CD4-positive, alpha-beta memory T cell (primary cell): ENCODE data around the gene ATXN2. TPM values are rescaled to one million over a fixed set of nuclear protein-coding genes. Genes with fewer than 3 reads are reported as not detected.
"Not testable (repeated sequence)": the region's sequence is repeated elsewhere in the genome, so short reads cannot be mapped to it uniquely, and the experiment has no call there.

Experiments
- CTCF ChIA-PET: fragments of 350-600 bp; sonication (Branson Sonifier 250); formaldehyde crosslinking; loops from one replicate; lab custom pipeline; 2021; ENCODE audit warnings: inconsistent platforms; ENCODE audit not compliant: partially characterized antibody; lab: Charles Lee
- POLR2A ChIA-PET: fragments of 350-600 bp; sonication (Branson Sonifier 250); formaldehyde crosslinking; loops from one replicate; lab custom pipeline; 2021; ENCODE audit not compliant: partially characterized antibody; lab: Charles Lee
- DNase-seq, 5 donors: peaks; one replicate each; pipeline versions ENCODE4 v3.0.0 to v3.0.0-alpha.2; 2020 to 2022; ENCODE audit warnings: mixed read lengths in 1 of 5
- H3K27ac ChIP-seq: one replicate; pipeline ENCODE4 v1.7.0; 2013; ENCODE audit warnings: low read depth, low read length
- H3K27me3 ChIP-seq: 2 replicates; pipeline ENCODE4 v1.7.0; 2013; ENCODE audit warnings: mild to moderate bottlenecking, low read length, moderate library complexity; ENCODE audit not compliant: insufficient read depth
- H3K36me3 ChIP-seq: 2 replicates; pipeline ENCODE4 v1.7.0; 2013; ENCODE audit warnings: mild to moderate bottlenecking, low read length, moderate library complexity; ENCODE audit not compliant: insufficient read depth
- H3K4me1 ChIP-seq: 2 replicates; pipeline ENCODE4 v1.7.0; 2013; ENCODE audit warnings: mild to moderate bottlenecking, low read length, moderate library complexity; ENCODE audit not compliant: insufficient read depth
- H3K4me3 ChIP-seq, 2 donors: one replicate each; pipeline ENCODE4 v1.7.0; 2013; ENCODE audit warnings: low read length in 2 of 2, mild to moderate bottlenecking in 1 of 2
- H3K9me3 ChIP-seq, 2 donors: one replicate each; pipeline ENCODE4 v1.7.0; 2013; ENCODE audit warnings: low read length in 2 of 2, control low read depth in 1 of 2; ENCODE audit not compliant: control insufficient read depth in 1 of 2
- H3K27ac Mint-ChIP-seq, 7 donors: one replicate each; pipeline ENCODE4 v1.8.0; 2020 to 2021; ENCODE audit warnings: mixed read lengths in 7 of 7, mild to moderate bottlenecking in 6 of 7, inconsistent platforms in 3 of 7, moderate library complexity in 3 of 7
- H3K27me3 Mint-ChIP-seq, 2 donors: one replicate each; pipeline ENCODE4 v1.8.0; 2020 to 2021; ENCODE audit warnings: mixed read lengths in 2 of 2
- H3K36me3 Mint-ChIP-seq, 2 donors: one replicate each; pipeline ENCODE4 v1.8.0; 2020 to 2021; ENCODE audit warnings: mixed read lengths in 2 of 2, inconsistent platforms in 1 of 2, mild to moderate bottlenecking in 1 of 2
- H3K4me1 Mint-ChIP-seq, 4 donors: one replicate each; pipeline ENCODE4 v1.8.0; 2020 to 2021; ENCODE audit warnings: mixed read lengths in 4 of 4, mild to moderate bottlenecking in 1 of 4
- H3K4me3 Mint-ChIP-seq, 8 donors: one replicate each; pipeline ENCODE4 v1.8.0; 2020 to 2021; ENCODE audit warnings: mixed read lengths in 8 of 8, mild to moderate bottlenecking in 7 of 8, moderate library complexity in 6 of 8, inconsistent platforms in 3 of 8
- H3K9me3 Mint-ChIP-seq, 8 donors: one replicate each; pipeline ENCODE4 v1.8.0; 2020 to 2021; ENCODE audit warnings: mixed read lengths in 8 of 8, mild to moderate bottlenecking in 5 of 8, inconsistent platforms in 3 of 8, moderate library complexity in 1 of 8
- intact Hi-C: fragments of 100-400 bp; cut with micrococcal nuclease; formaldehyde crosslinking; loops from one replicate; pipeline ENCODE4 v1.15.1; 2023
- polyA plus RNA-seq, 2 donors: library from polyadenylated mRNA; unstranded; fragments of 300-500 nt; fragmentation: Illumina TruSeq; gene quantifications; one replicate each; pipeline ENCODE4 v1.2.3, GENCODE V29; 2021
- total RNA-seq, 2 experiments: library from RNA; stranded (reverse); gene quantifications; one replicate each; pipeline ENCODE4 v1.2.3, GENCODE V29; 2021

The ATXN2 gene
- total and polyA plus RNA-seq, 4 experiments from 2014 or later, result 11.0 to 74.8 (median 53.0) TPM

GRCh38 chr12:111607239-111607638 lies 8.1 kb upstream of the ATXN2 start:
- intact Hi-C loops, result no loop called here
- H3K27me3 ChIP-seq, result no peaks in the 10 kb centered on the region
- H3K9me3 Mint-ChIP-seq, result no peaks in the 10 kb centered on the region
- no peaks in the 10 kb centered on the region for H3K4me1 Mint-ChIP-seq
- H3K27ac ChIP-seq, result no peak overlapping the region
- no peak overlapping the region for H3K4me3 ChIP-seq
- CTCF ChIA-PET, result interaction anchor here (0.5 to 0.6 kb wide), 2 partner anchors 21 to 89 kb away, joined by 3 read pairs; no protein-coding TSS in a partner anchor
- H3K36me3 ChIP-seq, result no peaks in the 10 kb centered on the region
- no peaks in the 10 kb centered on the region for H3K36me3 Mint-ChIP-seq
- no peak for DNase-seq
- peaks cover 0 to 5% of the 10 kb centered on the region in 2 donors for H3K27me3 Mint-ChIP-seq
- H3K9me3 ChIP-seq, result no peaks in the 10 kb centered on the region
- H3K4me1 ChIP-seq, result no peaks in the 10 kb centered on the region
- no peak overlapping the region for H3K27ac Mint-ChIP-seq
- POLR2A ChIA-PET, result no interaction called here
- H3K4me3 Mint-ChIP-seq, result no peak overlapping the region

GRCh38 chr12:111606767-111607230 lies 7.7 kb upstream of the ATXN2 start:
- Histone ChIP-seq H3K9me3 (no peaks in the 10 kb centered on the region), H3K27ac (no peak overlapping the region), H3K4me1 (no peaks in the 10 kb centered on the region), H3K27me3 (no peaks in the 10 kb centered on the region), H3K4me3 (no peak overlapping the region), H3K36me3 (no peaks in the 10 kb centered on the region)
- no peak overlapping the region for H3K27ac Mint-ChIP-seq
- DNase-seq, result no peak
- H3K27me3 Mint-ChIP-seq, result peaks cover 0 to 5% of the 10 kb centered on the region in 2 donors
- H3K4me1 Mint-ChIP-seq, result no peaks in the 10 kb centered on the region
- POLR2A ChIA-PET, result no interaction called here
- CTCF ChIA-PET, result interaction anchor here (0.5 kb wide), 1 partner anchor 89 kb away, joined by 3 read pairs; no protein-coding TSS in a partner anchor
- no peak overlapping the region for H3K4me3 Mint-ChIP-seq
- intact Hi-C loops, result no loop called here
- no peaks in the 10 kb centered on the region for H3K36me3 Mint-ChIP-seq
- no peaks in the 10 kb centered on the region for H3K9me3 Mint-ChIP-seq

GRCh38 chr12:111605911-111606766 lies 7.0 kb upstream of the ATXN2 start:
- Histone ChIP-seq H3K27ac (no peak overlapping the region), H3K9me3 (no peaks in the 10 kb centered on the region), H3K4me3 (no peak overlapping the region), H3K36me3 (no peaks in the 10 kb centered on the region), H3K4me1 (no peaks in the 10 kb centered on the region), H3K27me3 (no peaks in the 10 kb centered on the region)
- no peak for DNase-seq
- Mint-ChIP-seq H3K27ac (no peak overlapping the region), H3K9me3 (no peaks in the 10 kb centered on the region), H3K4me1 (no peaks in the 10 kb centered on the region), H3K4me3 (no peak overlapping the region), H3K27me3 (peaks cover 0 to 5% of the 10 kb centered on the region in 2 donors), H3K36me3 (no peaks in the 10 kb centered on the region)
- ChIA-PET CTCF (interaction anchor here (0.5 kb wide), 1 partner anchor 90 kb away, joined by 3 read pairs; no protein-coding TSS in a partner anchor), POLR2A (no interaction called here)
- intact Hi-C loops, result no loop called here

GRCh38 chr12:111602857-111603256 lies 3.7 kb upstream of the ATXN2 start:
- POLR2A ChIA-PET, result interaction anchor here (1.1 kb wide), 1 partner anchor 9 kb away, joined by 5 read pairs; no protein-coding TSS in a partner anchor
- H3K27ac Mint-ChIP-seq, H3K4me1 ChIP-seq, H3K36me3 ChIP-seq, H3K4me3 ChIP-seq, H3K36me3 Mint-ChIP-seq, H3K27ac ChIP-seq, intact Hi-C loops, CTCF ChIA-PET, H3K27me3 ChIP-seq, H3K4me3 Mint-ChIP-seq, H3K27me3 Mint-ChIP-seq, H3K9me3 Mint-ChIP-seq, DNase-seq, H3K9me3 ChIP-seq: not testable (repeated sequence)
- peaks cover 2 to 11% (median 8%) of the 10 kb centered on the region in 4 donors for H3K4me1 Mint-ChIP-seq

- Histone ChIP-seq H3K27ac (no peak overlapping the region), H3K27me3 (no peaks in the 10 kb centered on the region), H3K36me3 (no peaks in the 10 kb centered on the region), H3K4me3 (no peak overlapping the region), H3K4me1 (peaks cover 9% of the 10 kb centered on the region), H3K9me3 (no peaks in the 10 kb centered on the region)
- Mint-ChIP-seq H3K4me1 (peaks cover 5 to 15% (median 10%) of the 10 kb centered on the region in 4 donors), H3K27me3 (peaks cover 0 to 1% of the 10 kb centered on the region in 2 donors), H3K9me3 (peaks cover 0 to 3% (median 0%) of the 10 kb centered on the region in 8 donors), H3K27ac (peak overlapping the region in 2 of 7 donors; percentile 15 to 39), H3K36me3 (peaks cover 0 to 7% of the 10 kb centered on the region in 2 donors), H3K4me3 (no peak overlapping the region)
- no peak for DNase-seq
- POLR2A ChIA-PET, result interaction anchor here (1.1 kb wide), 1 partner anchor 8 kb away, joined by 5 read pairs; no protein-coding TSS in a partner anchor
- intact Hi-C loops, result no loop called here
- CTCF ChIA-PET, result no interaction called here
These were observed 3.2 kb upstream of the ATXN2 start for GRCh38 chr12:111602348-111602747.

- H3K4me1 ChIP-seq, result peaks cover 23% of the 10 kb centered on the region
- DNase-seq, H3K27me3 ChIP-seq, H3K9me3 Mint-ChIP-seq, POLR2A ChIA-PET, H3K27me3 Mint-ChIP-seq, H3K4me3 ChIP-seq, H3K9me3 ChIP-seq, H3K36me3 Mint-ChIP-seq, H3K27ac ChIP-seq, H3K36me3 ChIP-seq, intact Hi-C loops, CTCF ChIA-PET: not testable (repeated sequence)
- peak overlapping the region in 1 of 7 donors; percentile 92 for H3K27ac Mint-ChIP-seq
- H3K4me3 Mint-ChIP-seq, result peak overlapping the region in 2 of 8 donors; percentile 10 to 29
- peaks cover 12 to 26% (median 20%) of the 10 kb centered on the region in 4 donors for H3K4me1 Mint-ChIP-seq
These were observed 1.9 kb upstream of the ATXN2 start for GRCh38 chr12:111600986-111601385.

GRCh38 chr12:111600205-111600642 lies 1.1 kb upstream of the ATXN2 start:
- H3K4me3 ChIP-seq, result peak overlapping the region; percentile 75 to 91
- no peaks in the 10 kb centered on the region for H3K27me3 ChIP-seq
- H3K27ac ChIP-seq, result peak overlapping the region; percentile 83
- H3K9me3 Mint-ChIP-seq, result peaks cover 0 to 3% (median 0%) of the 10 kb centered on the region in 8 donors
- DNase-seq, result no peak
- H3K27me3 Mint-ChIP-seq, result no peaks in the 10 kb centered on the region
- peaks cover 30% of the 10 kb centered on the region for H3K4me1 ChIP-seq
- no peaks in the 10 kb centered on the region for H3K9me3 ChIP-seq
- ChIA-PET POLR2A (no interaction called here), CTCF (no interaction called here)
- H3K4me1 Mint-ChIP-seq, result peaks cover 14 to 34% (median 24%) of the 10 kb centered on the region in 4 donors
- H3K27ac Mint-ChIP-seq, result peak overlapping the region; percentile 60 to 96 (median 92)
- H3K36me3 Mint-ChIP-seq, result peaks cover 0 to 7% of the 10 kb centered on the region in 2 donors
- H3K36me3 ChIP-seq, result no peaks in the 10 kb centered on the region
- peak overlapping the region; percentile 79 to 91 (median 88) for H3K4me3 Mint-ChIP-seq
- intact Hi-C loops, result no loop called here
